Activated naive CD4-positive, alpha-beta T cell treated with anti-CD3 and anti-CD28 coated beads, Interleukin-2, amount 50 U/mL, for 24 hours (primary cell): ENCODE measurements around the gene ZNF79.

Source experiments
- H3K27ac Mint-ChIP-seq: one replicate; pipeline ENCODE4 v1.8.0; 2021; ENCODE audit warnings: mild to moderate bottlenecking, mixed read lengths
- H3K27me3 Mint-ChIP-seq: one replicate; pipeline ENCODE4 v1.8.0; 2021; ENCODE audit warnings: mixed read lengths
- H3K36me3 Mint-ChIP-seq: one replicate; pipeline ENCODE4 v1.8.0; 2021; ENCODE audit warnings: mixed read lengths
- H3K4me1 Mint-ChIP-seq: one replicate; pipeline ENCODE4 v1.8.0; 2021; ENCODE audit warnings: mixed read lengths
- H3K4me3 Mint-ChIP-seq: one replicate; pipeline ENCODE4 v1.8.0; 2021; ENCODE audit warnings: mild to moderate bottlenecking, mixed read lengths
- H3K9me3 Mint-ChIP-seq: one replicate; pipeline ENCODE4 v1.8.0; 2021; ENCODE audit warnings: mixed read lengths

ZNF79 gene

GRCh38 chr9:127444283-127444920, 20.2 kb downstream of the ZNF79 start:
- Mint-ChIP-seq H3K9me3 (no peaks in the 10 kb centered on the region), H3K4me3 (no peak overlapping the region), H3K4me1 (peaks cover 25% of the 10 kb centered on the region), H3K36me3 (peaks cover 42% of the 10 kb centered on the region), H3K27me3 (no peaks in the 10 kb centered on the region), H3K27ac (peak overlapping the region; percentile 62)

- H3K36me3 Mint-ChIP-seq, result peaks cover 47% of the 10 kb centered on the region
- H3K9me3 Mint-ChIP-seq, result no peaks in the 10 kb centered on the region
- H3K27me3 Mint-ChIP-seq, result no peaks in the 10 kb centered on the region
- H3K27ac Mint-ChIP-seq, result peak overlapping the region; percentile 69
- H3K4me3 Mint-ChIP-seq, result no peak overlapping the region
- peaks cover 25% of the 10 kb centered on the region for H3K4me1 Mint-ChIP-seq
These were observed 21.0 kb downstream of the ZNF79 start for GRCh38 chr9:127444921-127445850.

- no peaks in the 10 kb centered on the region for H3K27me3 Mint-ChIP-seq
- peaks cover 25% of the 10 kb centered on the region for H3K4me1 Mint-ChIP-seq
- no peaks in the 10 kb centered on the region for H3K9me3 Mint-ChIP-seq
- peak overlapping the region; percentile 86 for H3K27ac Mint-ChIP-seq
- peak overlapping the region; percentile 68 for H3K4me3 Mint-ChIP-seq
- H3K36me3 Mint-ChIP-seq, result peaks cover 49% of the 10 kb centered on the region
These were observed 21.9 kb downstream of the ZNF79 start for GRCh38 chr9:127445851-127446712.

- peaks cover 25% of the 10 kb centered on the region for H3K4me1 Mint-ChIP-seq
- H3K4me3 Mint-ChIP-seq, result peak overlapping the region; percentile 95
- H3K9me3 Mint-ChIP-seq, result no peaks in the 10 kb centered on the region
- peak overlapping the region; percentile 86 for H3K27ac Mint-ChIP-seq
- peaks cover 51% of the 10 kb centered on the region for H3K36me3 Mint-ChIP-seq
- no peaks in the 10 kb centered on the region for H3K27me3 Mint-ChIP-seq
These were observed 22.7 kb downstream of the ZNF79 start for GRCh38 chr9:127446713-127447415.

GRCh38 chr9:127447416-127448111, 23.4 kb downstream of the ZNF79 start:
- peak overlapping the region; percentile 95 for H3K4me3 Mint-ChIP-seq
- H3K4me1 Mint-ChIP-seq, result peaks cover 30% of the 10 kb centered on the region
- H3K9me3 Mint-ChIP-seq, result no peaks in the 10 kb centered on the region
- peak overlapping the region; percentile 99 for H3K27ac Mint-ChIP-seq
- peaks cover 49% of the 10 kb centered on the region for H3K36me3 Mint-ChIP-seq
- no peaks in the 10 kb centered on the region for H3K27me3 Mint-ChIP-seq

GRCh38 chr9:127448112-127448805, 24.1 kb downstream of the ZNF79 start:
- Mint-ChIP-seq H3K36me3 (peaks cover 49% of the 10 kb centered on the region), H3K27ac (peak overlapping the region; percentile 99), H3K27me3 (no peaks in the 10 kb centered on the region), H3K9me3 (no peaks in the 10 kb centered on the region), H3K4me3 (peak overlapping the region; percentile 95), H3K4me1 (peaks cover 32% of the 10 kb centered on the region)

GRCh38 chr9:127449332-127449966, 25.3 kb downstream of the ZNF79 start:
- no peaks in the 10 kb centered on the region for H3K9me3 Mint-ChIP-seq
- peaks cover 46% of the 10 kb centered on the region for H3K36me3 Mint-ChIP-seq
- peaks cover 32% of the 10 kb centered on the region for H3K4me1 Mint-ChIP-seq

GRCh38 chr9:127450243-127450760, 26.1 kb downstream of the ZNF79 start:
- Mint-ChIP-seq H3K9me3 (no peaks in the 10 kb centered on the region), H3K4me3 (peak overlapping the region; percentile 95), H3K4me1 (peaks cover 32% of the 10 kb centered on the region), H3K27ac (peak overlapping the region; percentile 99), H3K27me3 (no peaks in the 10 kb centered on the region), H3K36me3 (peaks cover 40% of the 10 kb centered on the region)

More at GRCh38 chr9:127449332-127449966, 25.3 kb downstream of the ZNF79 start:
- Mint-ChIP-seq H3K4me3 (peak overlapping the region; percentile 95), H3K27me3 (no peaks in the 10 kb centered on the region), H3K27ac (peak overlapping the region; percentile 99)

- Mint-ChIP-seq H3K4me1 (peaks cover 37% of the 10 kb centered on the region), H3K4me3 (peak within 1 kb of the TSS; percentile 95), H3K36me3 (peaks cover 44% of the 10 kb centered on the region)
These were observed 26.8 kb downstream of the ZNF79 start, which contains the start of the genes LRSAM1 and RPL12 for GRCh38 chr9:127450830-127451607. Gene LRSAM1, plus strand, starts transcription at chr9:127451510. Its CDS starts 3,018 bp downstream, at chr9:127454528. Gene RPL12, minus strand, starts transcription at chr9:127451406. Its CDS starts 89 bp downstream, at chr9:127451317.

GRCh38 chr9:127451608-127451857, 27.4 kb downstream of the ZNF79 start:
- Mint-ChIP-seq H3K36me3 (peaks cover 40% of the 10 kb centered on the region), H3K9me3 (no peaks in the 10 kb centered on the region), H3K27ac (peak overlapping the region; percentile 99), H3K27me3 (no peaks in the 10 kb centered on the region), H3K4me1 (peaks cover 36% of the 10 kb centered on the region), H3K4me3 (peak overlapping the region; percentile 95)

More at GRCh38 chr9:127450830-127451607, 26.8 kb downstream of the ZNF79 start, which contains the start of the genes LRSAM1 and RPL12:
- Mint-ChIP-seq H3K9me3 (no peaks in the 10 kb centered on the region), H3K27ac (peak within 1 kb of the TSS; percentile 99), H3K27me3 (no peaks in the 10 kb centered on the region)

- Mint-ChIP-seq H3K9me3 (no peaks in the 10 kb centered on the region), H3K4me1 (peaks cover 33% of the 10 kb centered on the region), H3K27ac (peak overlapping the region; percentile 99), H3K36me3 (peaks cover 37% of the 10 kb centered on the region), H3K27me3 (no peaks in the 10 kb centered on the region), H3K4me3 (peak overlapping the region; percentile 95)
These were observed 27.9 kb downstream of the ZNF79 start for GRCh38 chr9:127451858-127452656.

GRCh38 chr9:127452691-127453090, 28.5 kb downstream of the ZNF79 start:
- peaks cover 33% of the 10 kb centered on the region for H3K36me3 Mint-ChIP-seq
- no peaks in the 10 kb centered on the region for H3K27me3 Mint-ChIP-seq
- H3K4me1 Mint-ChIP-seq, result peaks cover 28% of the 10 kb centered on the region
- peak overlapping the region; percentile 95 for H3K4me3 Mint-ChIP-seq
- H3K27ac Mint-ChIP-seq, result no peak overlapping the region
- H3K9me3 Mint-ChIP-seq, result no peaks in the 10 kb centered on the region
